NCI-H1436 (cell line): ENCODE data around the gene ARHGDIA.

Source experiments
- DNase-seq: peaks from one replicate; lab custom pipeline; 2025; lab: John Stamatoyannopoulos, UW

Gene ARHGDIA

DNA sequence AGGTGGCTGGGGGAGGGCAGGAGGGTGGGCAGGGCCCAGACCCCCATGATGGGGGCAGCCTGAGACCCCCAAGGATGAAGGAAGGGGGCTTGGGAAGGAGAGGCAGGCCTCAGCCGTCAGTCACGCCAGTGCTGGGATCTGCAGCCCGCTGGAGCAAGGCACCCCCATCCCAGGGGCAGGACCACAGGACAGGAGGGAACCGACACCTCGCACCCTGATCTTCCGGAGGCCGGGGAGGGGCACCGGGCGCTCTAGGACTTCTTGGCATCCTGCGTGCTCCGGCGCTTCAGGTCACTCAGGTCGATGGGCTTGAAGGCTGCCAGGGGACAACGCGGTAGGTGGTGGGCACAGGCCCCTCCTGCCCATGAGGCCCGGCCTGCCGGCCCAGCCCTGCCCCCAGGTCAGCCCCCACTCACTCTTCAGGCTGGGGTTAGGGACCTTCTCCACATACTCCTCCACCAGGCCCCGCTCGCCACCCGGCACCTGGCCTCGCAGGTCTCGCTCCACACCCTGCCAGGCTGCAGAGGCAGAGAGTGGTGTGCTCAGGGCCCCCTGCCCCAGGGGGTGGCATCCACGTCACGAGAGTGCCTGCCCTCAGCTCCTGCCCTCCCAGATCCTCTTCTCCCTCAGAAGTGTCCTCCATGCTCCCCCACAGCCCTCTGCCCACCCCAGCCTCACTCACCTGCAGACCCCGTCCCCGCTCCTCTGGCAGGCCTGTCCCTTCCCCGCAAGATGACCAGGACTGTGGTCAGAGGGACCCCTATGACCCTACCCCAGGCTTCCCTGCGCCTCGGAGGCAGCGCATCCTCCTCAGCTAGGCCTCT lies 47.9 kb downstream of the ARHGDIA start:
- DNase-seq = no peak

DNA sequence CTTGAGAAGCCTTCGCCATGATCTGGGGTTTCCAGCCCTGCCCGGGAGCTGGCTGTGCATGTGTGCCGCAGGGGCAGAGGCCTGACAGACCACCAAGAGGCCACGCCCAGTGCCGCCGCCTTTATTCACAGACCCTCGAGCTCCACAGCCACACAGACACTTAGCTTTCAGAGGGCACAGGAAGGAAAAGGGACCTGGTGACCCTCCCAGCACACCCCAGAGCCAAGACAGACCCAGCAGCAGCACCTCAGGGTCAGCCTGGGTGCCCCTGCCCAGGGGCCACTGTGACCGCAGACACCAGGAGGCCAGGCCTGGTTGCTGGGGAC lies 48.9 kb downstream of the ARHGDIA start:
- DNase-seq = no peak

DNA sequence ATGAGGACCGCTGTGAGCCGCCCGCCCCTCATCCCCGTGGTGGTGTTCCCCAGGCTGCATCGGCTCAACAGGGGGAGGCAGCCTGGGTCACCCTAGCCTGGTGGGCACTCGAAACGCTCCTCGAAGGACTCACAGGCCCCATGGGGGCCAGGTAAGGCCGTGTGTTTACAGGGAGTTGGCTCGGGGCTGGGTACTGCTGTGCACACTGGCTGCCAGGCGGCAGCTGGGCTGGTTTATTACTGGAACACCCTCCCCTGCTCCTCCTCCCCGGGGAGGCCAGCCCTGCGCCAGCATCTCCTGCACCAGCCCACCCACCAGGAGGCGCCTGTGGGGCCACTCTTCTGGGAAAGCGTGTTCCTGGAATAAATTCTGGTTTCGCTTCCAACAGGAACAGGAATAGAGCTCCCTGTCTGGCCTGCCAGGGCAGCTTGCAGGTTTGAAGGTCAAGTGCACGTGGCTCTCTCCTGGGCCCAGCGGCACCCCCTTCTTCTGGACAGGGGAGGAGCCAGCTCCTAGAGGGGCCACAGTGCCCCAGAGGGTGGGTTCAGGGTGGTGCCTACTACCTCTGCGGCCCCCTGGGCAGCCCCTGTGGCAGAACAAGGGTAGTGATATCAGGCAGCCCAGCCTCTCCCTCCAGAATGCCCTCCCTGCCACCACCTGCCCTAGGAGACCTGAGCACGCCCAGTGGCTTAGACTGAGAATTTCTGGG lies 49.4 kb downstream of the ARHGDIA start:
- peak; percentile 90 for DNase-seq

DNA sequence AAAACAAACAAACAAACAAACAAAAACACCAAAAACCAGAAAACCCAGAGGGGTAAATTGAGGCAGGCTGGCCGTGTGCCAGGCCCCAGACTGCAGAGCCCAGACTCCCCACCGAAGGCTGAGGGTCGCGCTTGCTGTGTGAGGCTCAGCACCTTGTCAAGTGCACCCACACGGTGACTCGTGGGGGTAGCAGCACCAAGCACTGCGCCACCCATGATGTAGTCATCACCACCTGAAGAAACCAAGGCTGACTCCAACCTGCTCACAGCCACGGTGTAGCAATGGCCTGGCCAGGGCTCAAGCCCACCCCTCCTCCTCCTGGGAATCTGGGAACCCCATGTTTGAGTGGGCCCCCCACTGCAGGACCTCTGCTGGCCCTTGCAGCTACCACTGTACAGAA lies 50.0 kb downstream of the ARHGDIA start:
- no peak for DNase-seq

DNA sequence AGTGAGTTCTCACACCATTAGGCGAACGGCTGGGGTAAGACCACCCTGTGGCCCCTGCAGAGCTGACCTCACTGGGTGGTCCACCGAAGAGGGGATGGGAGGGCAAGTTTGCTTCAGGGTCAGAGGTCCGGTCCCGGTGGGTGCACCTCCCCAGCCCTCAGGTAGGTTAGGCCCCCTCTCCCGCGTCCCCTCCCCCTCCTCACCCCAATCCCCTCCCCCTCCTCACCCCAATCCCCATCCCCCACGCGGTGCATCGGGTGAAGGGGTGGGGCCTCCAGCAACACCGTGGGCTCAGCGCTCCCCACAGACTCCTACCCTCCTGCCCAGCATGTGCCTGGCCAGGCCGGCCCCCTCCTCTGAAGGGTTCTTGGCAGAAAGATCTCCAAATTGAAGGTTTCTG lies 51.4 kb downstream of the ARHGDIA start:
- DNase-seq = no peak

- DNase-seq = no peak
Observed at GRCh38 chr17:81817758-81818147, 53.4 kb downstream of the ARHGDIA start.
